A673 (cell line): ENCODE results near the gene DNPH1. TPM values are rescaled to one million over a fixed set of nuclear protein-coding genes. Genes with fewer than 3 reads are reported as not detected.

ENCODE experiments used
- BruUV-seq: library from RNA; stranded (reverse); fragments of 400-500 nt; replicated peaks from 2 replicates; lab custom pipeline; 2021; lab: Mats Ljungman, UMichigan
- CTCF ChIA-PET: fragments of 300-600 bp; sonication (Branson Sonifier 250); formaldehyde crosslinking; loops from one replicate; lab custom pipeline; 2022; ENCODE audit warnings: antibody characterized with exemption; lab: Charles Lee
- POLR2A ChIA-PET: fragments of 300-600 bp; sonication (Branson Sonifier 250); formaldehyde crosslinking; loops from one replicate; lab custom pipeline; 2022; ENCODE audit warnings: antibody characterized with exemption; ENCODE audit not compliant: low non-redundant PET; lab: Charles Lee
- DNase-seq: peaks from one replicate; pipeline ENCODE4 v3.0.0-alpha.2; 2015; ENCODE audit warnings: low spot score
- H3K27ac ChIP-seq: fragments of 200-600 bp; sonication (generic); 2 replicates; pipeline ENCODE4 v1.5.1; 2016; ENCODE audit warnings: mixed run types, low read depth, mild to moderate bottlenecking, mixed read lengths, antibody characterized with exemption, low read length; ENCODE audit not compliant: poor library complexity, severe bottlenecking
- H3K27me3 ChIP-seq: fragments of 200-600 bp; sonication (generic); replicated peaks from 2 replicates; pipeline ENCODE4 v1.6.1; 2017; ENCODE audit warnings: mixed run types, low read depth, mild to moderate bottlenecking, mixed read lengths, antibody characterized with exemption, low read length; ENCODE audit not compliant: insufficient read depth, poor library complexity
- H3K36me3 ChIP-seq: fragments of 200-600 bp; sonication (generic); 2 replicates; pipeline ENCODE4 v1.6.1; 2016; ENCODE audit warnings: mixed run types, mild to moderate bottlenecking, mixed read lengths, antibody characterized with exemption, low read length; ENCODE audit not compliant: insufficient read depth, poor library complexity, severe bottlenecking
- H3K4me1 ChIP-seq: fragments of 200-600 bp; sonication (generic); 2 replicates; pipeline ENCODE4 v1.6.1; 2017; ENCODE audit warnings: mixed run types, mild to moderate bottlenecking, mixed read lengths, antibody characterized with exemption, low read length; ENCODE audit not compliant: insufficient read depth, poor library complexity, severe bottlenecking
- H3K4me3 ChIP-seq: fragments of 200-600 bp; sonication (generic); 2 replicates; pipeline ENCODE4 v1.5.1; 2016; ENCODE audit warnings: low read depth, mixed run types, mild to moderate bottlenecking, mixed read lengths, low read length; ENCODE audit not compliant: poor library complexity, severe bottlenecking
- H3K9me3 ChIP-seq: fragments of 200-600 bp; sonication (generic); 2 replicates; pipeline ENCODE4 v1.6.1; 2016; ENCODE audit warnings: mixed run types, low read depth, mild to moderate bottlenecking, mixed read lengths, antibody characterized with exemption, low read length; ENCODE audit not compliant: poor library complexity, severe bottlenecking
- EZH2 ChIP-seq: fragments of 200-600 bp; sonication (generic); IDR thresholded peaks from 2 replicates; pipeline ENCODE4 v1.6.1; 2017; ENCODE audit warnings: borderline replicate concordance, low read depth, mild to moderate bottlenecking, mixed read lengths, antibody characterized with exemption, low read length; ENCODE audit not compliant: poor library complexity, severe bottlenecking
- intact Hi-C: fragments of 100-400 bp; cut with micrococcal nuclease; formaldehyde crosslinking; loops from one replicate; pipeline ENCODE4 v1.10.0; 2022; ENCODE audit not compliant: unreplicated experiment
- total RNA-seq: library from RNA; stranded (reverse); gene quantifications from 2 replicates; pipeline ENCODE4 v1.2.3, GENCODE V29; 2021
- TF ChIP-seq, protein P1 (sequence below): fragments of 300-800, 200-600 bp; sonication (generic); conservative IDR thresholded peaks from 2 replicates; pipeline ENCODE4 v1.5.1; 2017; ENCODE audit warnings: low read depth, mild to moderate bottlenecking, antibody characterized with exemption, low read length, moderate library complexity, mixed read lengths

The DNPH1 gene
- total RNA-seq, 1 experiment from 2014 or later: 55.1 TPM

DNA sequence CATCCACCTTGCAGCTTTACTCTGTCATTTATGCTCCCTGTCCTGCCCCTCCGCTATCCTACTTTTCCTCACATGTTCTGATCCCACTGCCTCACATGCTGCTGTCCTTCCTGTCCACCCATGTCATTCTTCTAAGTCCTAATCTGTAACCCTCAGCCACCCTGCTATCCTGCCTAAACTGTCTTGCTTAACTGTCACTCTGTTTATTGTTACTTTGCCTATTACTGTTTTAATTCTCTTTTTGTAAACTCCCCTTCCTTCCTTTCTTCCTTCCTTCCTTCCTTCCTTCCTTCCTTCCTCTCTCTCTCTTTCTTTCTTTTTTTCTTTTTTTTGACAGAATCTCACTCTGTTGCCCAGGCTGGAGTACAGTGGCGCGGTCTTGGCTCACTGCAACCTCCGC, 45.8 kb downstream of the DNPH1 start:
- CTCF ChIA-PET: no interaction called here
- intact Hi-C loops: no loop called here
- BruUV-seq: no TSS peak

DNA sequence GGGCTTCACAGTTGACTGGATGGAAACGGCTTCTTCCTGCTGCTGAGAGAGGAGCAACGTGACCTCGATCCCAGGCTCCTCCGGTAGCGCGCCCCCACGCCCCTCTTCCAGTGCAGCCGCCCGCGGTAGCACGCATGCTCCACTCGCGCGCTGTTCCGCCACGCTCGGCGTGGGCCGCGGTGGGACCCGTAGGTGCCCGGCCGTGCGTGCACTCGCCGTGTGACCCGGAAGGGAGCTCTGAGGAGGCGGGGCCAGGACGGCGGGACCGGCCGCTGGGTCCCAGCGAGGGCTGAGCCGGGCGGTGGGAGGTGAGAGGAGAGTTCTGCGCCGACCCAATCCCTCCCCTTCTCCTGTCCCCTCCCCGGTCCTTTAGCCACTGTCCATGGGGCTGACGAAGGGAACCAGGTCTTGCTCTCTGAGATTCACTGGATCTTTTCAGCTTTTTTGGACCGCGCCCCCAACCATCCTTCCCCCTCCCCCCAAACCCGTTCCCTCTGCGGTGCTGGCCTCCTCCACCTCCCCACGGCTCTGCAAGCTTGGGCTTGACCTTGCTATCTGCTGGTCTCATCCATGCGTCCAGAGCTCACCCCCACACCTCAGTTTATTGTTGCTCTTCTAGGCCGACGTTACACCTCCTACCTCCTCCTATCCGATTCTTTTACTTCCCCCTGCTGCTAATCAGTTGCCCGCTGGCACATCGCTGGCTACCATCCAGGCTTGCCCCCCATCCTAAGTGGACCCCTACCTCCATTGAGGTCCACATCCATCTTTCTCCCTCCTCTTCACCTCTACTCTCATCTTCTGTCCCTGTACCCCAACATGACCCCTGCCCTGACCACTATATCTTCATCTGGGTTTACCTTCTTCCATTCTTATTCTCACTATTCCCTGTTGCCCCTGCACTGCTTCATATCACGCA, 47.1 kb downstream of the DNPH1 start, which contains the start of gene CUL9:
CUL9 (plus strand) TSS at position 255 of the 919 bp plus-strand sequence. CDS start 2,115 bp downstream, outside the sequence.
- POLR2A ChIA-PET: no interaction called here

More for the DNA sequence above, 45.8 kb downstream of the DNPH1 start:
- Histone ChIP-seq H3K27ac (no peak overlapping the region), H3K4me3 (peak overlapping the region; percentile 89), H3K27me3 (no peaks in the 10 kb centered on the region), H3K36me3 (peaks cover 31% of the 10 kb centered on the region), H3K4me1 (peaks cover 11% of the 10 kb centered on the region), H3K9me3 (no peaks in the 10 kb centered on the region)
- POLR2A ChIA-PET: no interaction called here
- TF ChIP-seq, protein P1, sequence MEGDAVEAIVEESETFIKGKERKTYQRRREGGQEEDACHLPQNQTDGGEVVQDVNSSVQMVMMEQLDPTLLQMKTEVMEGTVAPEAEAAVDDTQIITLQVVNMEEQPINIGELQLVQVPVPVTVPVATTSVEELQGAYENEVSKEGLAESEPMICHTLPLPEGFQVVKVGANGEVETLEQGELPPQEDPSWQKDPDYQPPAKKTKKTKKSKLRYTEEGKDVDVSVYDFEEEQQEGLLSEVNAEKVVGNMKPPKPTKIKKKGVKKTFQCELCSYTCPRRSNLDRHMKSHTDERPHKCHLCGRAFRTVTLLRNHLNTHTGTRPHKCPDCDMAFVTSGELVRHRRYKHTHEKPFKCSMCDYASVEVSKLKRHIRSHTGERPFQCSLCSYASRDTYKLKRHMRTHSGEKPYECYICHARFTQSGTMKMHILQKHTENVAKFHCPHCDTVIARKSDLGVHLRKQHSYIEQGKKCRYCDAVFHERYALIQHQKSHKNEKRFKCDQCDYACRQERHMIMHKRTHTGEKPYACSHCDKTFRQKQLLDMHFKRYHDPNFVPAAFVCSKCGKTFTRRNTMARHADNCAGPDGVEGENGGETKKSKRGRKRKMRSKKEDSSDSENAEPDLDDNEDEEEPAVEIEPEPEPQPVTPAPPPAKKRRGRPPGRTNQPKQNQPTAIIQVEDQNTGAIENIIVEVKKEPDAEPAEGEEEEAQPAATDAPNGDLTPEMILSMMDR: no peak
- no peak for TF ChIP-seq EZH2
- no peak for DNase-seq

DNA sequence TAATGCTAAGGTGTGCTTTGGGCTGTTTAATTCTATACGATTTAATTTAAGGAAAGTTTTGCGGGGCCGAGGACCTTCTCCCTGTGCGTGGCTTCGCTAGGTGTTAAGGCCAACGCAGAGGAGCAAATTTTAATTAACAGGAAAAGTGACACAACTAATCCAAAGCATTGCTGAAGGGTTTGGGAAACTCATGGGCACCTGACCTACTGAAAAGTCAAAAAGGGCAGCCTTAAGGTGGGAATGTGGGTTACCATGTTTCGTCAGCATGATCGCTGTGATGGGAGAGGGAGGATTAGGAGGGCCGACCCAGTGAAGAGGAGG, 47.7 kb downstream of the DNPH1 start:
- Histone ChIP-seq H3K4me3 (peak overlapping the region; percentile 89), H3K27ac (peak overlapping the region; percentile 70), H3K27me3 (no peaks in the 10 kb centered on the region), H3K36me3 (peaks cover 35% of the 10 kb centered on the region), H3K9me3 (no peaks in the 10 kb centered on the region), H3K4me1 (peaks cover 11% of the 10 kb centered on the region)
- no TSS peak for BruUV-seq
- ChIA-PET CTCF (no interaction called here), POLR2A (no interaction called here)
- DNase-seq: no peak
- TF ChIP-seq, protein P1: no peak
- TF ChIP-seq EZH2: no peak
- intact Hi-C loops: no loop called here

More for the DNA sequence above, 47.1 kb downstream of the DNPH1 start, which contains the start of gene CUL9:
- Histone ChIP-seq H3K4me1 (peaks cover 11% of the 10 kb centered on the region), H3K27me3 (no peaks in the 10 kb centered on the region), H3K36me3 (peaks cover 29% of the 10 kb centered on the region), H3K4me3 (peak within 1 kb of the TSS; percentile 89), H3K9me3 (no peaks in the 10 kb centered on the region), H3K27ac (peak within 1 kb of the TSS; percentile 70)
- BruUV-seq: no TSS peak
- DNase-seq: peak; percentile 73
- intact Hi-C loops: no loop called here
- TF ChIP-seq, protein P1: no peak
- no peak for TF ChIP-seq EZH2
- CTCF ChIA-PET: interaction anchor here (0.5 kb wide), 1 partner anchor 48 kb away, joined by 4 read pairs; no protein-coding TSS in a partner anchor
